Globus pallidus (tissue), 1 donor: ENCODE results near the gene TMCC1.
"Not testable (repeated sequence)": the region's sequence is repeated elsewhere in the genome, so short reads cannot be mapped to it uniquely, and the experiment has no call there.

Source experiments
- DNase-seq: peaks from one replicate; pipeline ENCODE4 v3.0.0-alpha.2; 2015; ENCODE audit warnings: low spot score

TMCC1 gene

DNA sequence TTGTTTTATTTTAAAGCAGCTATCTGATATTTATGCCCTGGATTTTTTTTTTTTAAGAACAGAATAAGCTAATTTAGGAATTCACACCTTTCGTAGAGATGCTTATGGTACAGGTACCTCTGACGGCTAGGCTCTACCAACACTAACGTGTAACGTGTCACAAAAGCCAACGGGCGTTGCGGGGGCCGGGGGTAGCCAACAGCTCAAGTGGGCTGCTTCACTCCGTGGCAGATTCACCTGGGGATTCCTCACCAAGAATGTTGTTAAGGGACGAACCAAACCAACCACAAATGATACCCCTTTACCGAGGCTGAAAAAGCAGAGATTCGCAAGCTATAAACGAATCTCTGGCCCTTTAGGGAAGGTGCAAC, 1.0 kb downstream of the TMCC1 start:
- DNase-seq = no peak

DNA sequence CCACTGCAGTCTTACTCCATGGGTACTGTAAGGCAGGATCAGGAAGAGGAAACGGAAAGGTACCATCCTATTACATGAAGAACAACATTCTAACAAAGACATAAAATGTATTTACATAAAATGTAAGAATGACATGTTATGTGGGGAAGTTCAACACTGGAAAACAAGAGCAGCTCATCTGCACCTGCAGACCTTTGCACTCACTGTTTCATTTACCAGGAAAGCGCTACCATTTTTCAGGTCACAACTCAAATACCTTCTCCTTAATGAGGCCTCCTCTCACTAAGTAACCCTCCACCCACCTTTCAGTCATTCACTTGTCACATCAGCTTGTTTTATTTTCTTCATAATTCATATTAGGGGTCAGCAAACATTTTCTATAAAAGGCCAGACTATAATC, 2.6 kb downstream of the TMCC1 start:
- no peak for DNase-seq

DNA sequence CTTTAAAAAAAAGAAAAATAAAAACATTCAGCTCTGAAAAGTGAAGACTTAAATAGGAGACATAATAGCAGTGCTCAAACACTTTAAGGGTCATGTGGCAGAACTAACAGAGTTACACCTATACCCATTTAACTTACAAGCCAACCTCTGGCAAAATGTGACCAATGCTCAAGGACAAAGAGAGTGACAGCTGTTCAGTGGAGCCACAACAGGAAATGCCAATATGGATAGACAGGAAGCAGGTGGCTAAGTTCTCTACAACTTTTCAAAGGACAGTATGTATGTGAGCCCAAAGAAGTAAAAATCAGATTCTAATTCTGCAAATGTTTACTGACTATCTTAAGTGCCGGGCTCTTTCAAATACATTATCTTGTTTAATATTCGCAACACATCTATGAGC, 3.4 kb downstream of the TMCC1 start:
- no peak for DNase-seq

DNA sequence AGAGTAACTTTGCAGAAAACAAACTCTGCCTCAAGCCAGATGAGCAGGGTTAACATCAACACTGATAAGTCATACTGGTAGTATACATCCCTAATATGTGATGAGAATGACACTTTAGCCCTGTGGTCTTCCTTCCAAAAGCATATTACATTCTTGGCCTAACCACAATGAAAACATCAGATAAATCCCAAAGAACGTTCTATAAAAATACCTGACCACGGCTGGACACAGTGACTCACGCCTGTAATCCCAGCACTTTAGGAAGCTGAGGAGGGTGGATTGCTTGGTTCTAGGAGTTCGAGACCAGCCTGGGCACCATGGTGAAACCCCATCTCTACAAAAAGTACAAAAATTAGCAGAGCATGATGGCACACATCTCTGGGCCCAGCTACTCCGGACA, 4.7 kb downstream of the TMCC1 start:
- DNase-seq = no peak

DNA sequence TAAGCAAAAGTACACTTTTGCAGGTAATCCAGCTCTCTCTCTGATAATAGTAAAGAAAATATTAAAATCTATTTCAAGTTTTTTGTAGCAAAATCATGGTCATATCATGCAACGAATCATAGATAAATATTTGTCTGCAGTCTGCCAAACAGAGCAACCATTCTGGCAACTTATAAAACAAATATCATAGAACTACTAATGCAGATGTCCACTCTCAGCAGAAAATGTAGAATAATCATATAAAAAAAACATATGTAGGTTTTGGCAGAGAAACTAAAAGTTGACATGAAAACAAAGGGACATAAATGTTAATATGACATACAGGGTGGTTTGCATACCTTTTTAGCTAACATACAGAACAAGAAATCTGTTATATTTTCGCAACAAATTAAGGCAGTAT, 12.2 kb downstream of the TMCC1 start:
- DNase-seq = no peak

DNA sequence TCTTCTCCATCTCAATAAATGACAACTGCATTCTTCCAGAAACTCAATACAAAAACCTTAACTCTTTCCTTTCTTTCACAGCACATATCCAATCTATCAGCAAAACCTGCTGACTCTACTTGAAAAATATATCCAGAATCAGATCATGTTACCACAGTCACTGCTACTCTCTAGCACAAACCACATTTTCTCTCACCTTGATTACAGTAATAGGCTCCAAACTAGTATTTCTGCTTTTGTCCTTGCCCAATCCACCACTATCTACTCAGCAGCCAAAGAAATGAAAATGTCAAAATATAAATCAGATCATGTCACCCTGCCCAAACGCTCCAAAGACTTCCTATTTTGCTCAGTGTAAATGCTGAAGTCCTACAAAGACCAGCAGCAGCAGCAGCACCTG, 15.2 kb downstream of the TMCC1 start:
- DNase-seq = no peak

DNA sequence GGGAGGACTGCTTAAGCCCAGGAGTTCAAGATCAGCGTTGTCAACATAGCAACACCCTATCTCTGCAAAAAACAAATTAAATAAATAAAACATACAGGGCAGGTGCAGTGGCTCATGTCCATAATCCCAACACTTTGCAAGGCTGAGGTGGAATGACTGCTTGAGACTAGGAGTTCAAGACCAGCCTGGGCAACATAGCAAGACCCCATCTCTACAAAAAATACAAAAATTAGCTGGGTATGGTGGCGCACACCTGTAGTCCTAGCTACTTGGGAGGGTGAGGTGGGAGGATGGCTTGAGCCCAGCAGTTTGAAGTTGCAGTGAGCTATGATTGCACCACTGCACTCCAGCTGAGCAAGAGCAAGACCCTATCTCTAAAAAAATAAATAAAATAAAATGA, 19.0 kb downstream of the TMCC1 start:
- DNase-seq = not testable (repeated sequence)

DNA sequence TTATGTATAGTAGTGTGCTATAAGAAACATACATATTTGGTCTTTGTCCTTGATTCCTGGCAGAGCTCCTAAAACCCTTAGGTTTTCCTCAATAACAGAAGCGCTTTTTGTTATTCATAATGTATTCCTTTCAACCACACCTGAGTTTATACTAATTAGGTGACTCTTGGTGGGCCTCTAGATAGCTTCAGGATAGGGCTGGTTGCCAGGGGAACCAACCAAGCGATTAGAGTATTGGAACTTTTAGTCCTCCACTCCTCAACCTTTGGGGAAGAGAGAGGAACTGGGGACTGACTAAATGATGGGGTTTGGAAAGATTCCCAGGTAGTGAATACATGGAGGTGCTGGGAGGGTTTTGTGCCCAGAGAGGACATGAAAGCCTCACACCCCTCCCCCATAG, 24.6 kb downstream of the TMCC1 start:
- DNase-seq = no peak

DNA sequence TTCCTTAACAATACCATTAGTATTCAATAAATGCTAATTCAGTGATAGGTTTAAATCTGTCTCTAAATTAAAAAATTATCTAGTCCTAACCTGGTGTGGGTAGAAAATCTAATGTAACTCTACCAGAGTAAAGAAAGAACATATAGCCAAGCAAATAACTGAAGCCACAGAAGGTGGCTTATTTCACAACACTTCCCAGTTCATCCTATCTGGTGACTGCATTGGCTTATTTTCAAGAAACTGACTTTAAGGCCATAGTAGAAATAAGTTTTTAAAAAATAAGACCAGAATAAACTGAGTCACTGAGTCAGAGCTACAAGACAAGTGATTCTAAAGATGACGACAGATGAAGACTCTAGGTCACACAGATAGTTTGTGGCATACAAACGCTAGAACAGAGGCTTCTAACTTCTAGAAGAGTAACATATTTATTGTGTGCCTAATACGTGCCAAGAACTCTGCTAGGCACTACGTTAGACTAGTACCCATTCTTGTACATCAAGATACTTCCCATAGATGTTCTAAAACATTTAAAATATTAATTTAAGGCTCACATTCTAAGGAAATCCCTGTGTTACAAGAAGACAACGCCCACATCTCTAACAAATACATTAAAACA, 25.9 kb downstream of the TMCC1 start:
- no peak for DNase-seq

DNA sequence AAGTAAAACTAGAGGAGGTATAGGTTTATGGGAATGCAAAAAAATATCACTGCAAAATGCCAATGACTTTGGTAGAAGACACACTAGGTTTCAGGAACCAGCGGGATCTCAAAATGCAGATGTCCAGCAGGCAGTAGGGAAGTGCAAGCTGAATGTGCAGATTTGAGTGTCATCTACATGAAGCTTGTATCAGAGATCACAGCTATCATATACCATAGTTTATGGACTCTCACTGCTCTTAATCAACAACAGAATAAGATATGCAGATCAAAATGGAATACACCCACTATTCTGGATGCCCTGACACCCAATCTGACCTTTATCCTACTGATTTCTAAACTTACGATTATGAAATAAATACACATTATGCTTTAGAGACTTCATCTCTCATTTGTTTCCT, 27.7 kb downstream of the TMCC1 start:
- DNase-seq = no peak

DNA sequence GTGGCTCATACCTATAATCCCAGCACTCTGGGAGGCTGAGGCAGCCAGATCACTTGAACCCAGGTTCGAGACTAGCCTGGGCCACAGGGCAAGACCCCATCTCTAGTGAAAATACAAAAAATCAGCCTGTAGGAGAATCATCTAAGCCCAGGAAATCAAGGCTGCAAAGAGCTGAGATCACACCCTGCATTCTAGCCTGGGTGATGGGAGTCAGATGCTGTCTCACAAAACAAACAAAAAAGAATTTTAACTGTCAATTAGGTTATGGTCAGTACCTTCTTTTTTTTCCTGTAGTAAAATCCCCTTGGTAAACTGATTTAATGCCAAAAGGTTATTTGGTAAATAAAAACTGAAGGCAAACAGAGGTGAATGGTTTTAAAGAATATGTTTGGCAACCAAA, 29.0 kb downstream of the TMCC1 start:
- DNase-seq = no peak

DNA sequence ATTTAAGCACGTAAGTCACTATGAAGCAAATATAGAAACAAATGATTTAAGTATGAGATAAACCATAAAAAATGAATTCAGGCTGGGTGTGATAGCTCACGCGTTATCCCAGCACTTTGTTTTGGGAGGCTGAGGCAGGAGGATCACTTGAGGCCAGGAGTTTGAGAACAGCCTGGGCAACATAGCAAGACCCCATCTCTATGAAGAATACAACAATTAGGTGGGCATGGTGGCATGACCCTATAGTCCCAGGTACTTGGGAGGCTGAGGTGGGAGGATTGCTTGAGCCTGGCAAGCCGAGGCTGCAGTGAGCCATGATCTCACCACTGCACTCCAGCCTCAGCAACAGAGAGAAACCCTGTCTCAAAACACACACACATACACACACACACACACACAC, 34.2 kb downstream of the TMCC1 start:
- DNase-seq = no peak

DNA sequence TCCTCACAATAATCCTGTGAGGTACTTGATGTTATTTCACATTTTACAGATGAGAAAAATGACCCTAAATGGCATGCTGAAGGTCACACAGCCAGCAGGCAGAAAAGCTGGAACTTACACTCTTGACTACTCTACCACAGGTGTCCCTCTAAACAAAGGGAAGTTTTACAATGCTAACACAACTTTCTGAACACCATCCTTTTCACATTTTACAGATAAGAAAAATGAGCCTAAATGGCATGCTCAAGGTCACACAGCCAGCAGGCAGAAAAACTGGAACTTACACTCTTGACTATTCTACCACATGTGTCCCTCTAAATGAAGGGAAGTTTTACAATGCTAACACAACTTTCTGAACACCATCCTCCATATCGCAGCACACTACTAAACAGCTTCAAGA, 35.6 kb downstream of the TMCC1 start:
- no peak for DNase-seq

DNA sequence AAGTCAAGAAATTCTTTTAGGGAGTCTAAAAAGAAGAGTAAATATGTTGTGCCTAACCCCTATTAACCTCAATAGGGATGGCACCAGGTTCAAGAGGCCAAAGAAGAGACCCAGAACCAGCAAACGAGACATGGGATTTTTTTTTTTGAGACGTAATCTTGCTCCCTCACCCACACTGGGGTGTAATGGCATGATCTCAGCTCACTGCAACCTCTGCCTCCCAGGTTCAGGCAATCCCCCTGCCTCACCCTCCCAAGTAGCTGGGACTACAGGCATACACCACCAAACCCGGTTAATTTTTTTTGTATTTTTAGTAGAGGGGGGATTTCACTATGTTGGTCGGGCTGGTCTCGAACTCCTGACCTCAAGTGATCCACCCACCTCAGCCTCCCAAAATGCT, 36.7 kb downstream of the TMCC1 start:
- DNase-seq = not testable (repeated sequence)

DNA sequence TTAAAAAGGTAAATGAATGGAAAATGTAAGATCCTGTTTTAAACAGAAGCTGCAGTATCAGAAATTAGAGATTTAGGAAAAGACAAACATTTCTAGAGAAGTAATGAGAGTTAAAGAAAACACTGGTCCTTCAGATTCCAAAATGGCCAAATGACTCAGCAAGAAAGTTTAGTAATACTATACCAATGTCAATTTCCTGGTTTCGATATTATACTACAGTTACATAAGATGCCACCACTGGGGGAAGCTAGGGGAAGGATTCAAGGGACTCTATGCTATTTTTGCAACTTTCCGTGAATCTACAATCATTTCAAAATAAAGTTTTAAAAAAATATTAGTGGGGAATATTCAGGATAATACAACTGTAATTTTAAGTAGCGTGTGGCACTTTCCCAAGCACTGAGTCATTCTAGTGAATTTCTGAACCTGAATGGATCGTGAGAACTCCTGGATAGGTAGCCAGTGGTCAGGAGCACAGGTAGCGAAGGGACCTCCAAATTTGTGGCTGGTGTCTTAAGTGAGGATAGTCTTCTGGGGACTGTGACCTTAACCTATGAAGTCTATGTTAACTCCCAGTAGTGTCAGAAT, 37.6 kb downstream of the TMCC1 start:
- no peak for DNase-seq

DNA sequence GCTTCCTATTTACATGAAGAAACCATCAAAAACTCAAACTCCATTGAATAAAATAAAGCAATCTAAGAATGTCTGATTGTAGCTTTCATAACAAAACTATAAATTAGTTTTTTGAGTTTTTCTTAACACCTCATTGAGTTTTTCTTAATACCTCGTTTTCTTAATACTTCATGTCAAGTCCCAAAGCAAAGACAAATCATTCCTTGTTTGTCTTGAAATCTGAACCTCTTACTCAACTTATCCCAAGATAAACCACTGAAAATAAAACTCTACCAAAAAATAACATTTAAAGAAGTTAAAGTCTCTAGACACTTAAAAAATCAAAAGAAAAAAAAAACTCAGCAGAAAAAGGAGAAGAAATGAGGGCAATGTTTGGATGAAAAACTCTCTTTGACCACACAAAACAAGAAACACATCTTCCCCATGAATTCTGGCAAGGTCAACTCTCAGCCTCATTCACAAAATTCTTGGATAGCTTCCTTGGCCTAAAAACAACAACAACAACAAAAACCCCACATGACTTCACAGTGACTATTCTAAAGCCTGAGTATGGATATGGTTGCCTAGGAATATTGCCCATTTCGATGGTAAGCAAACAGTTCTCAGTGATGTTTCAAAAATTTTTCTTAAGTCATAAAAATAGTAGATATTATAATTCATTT, 38.2 kb downstream of the TMCC1 start:
- DNase-seq = peak; percentile 85

DNA sequence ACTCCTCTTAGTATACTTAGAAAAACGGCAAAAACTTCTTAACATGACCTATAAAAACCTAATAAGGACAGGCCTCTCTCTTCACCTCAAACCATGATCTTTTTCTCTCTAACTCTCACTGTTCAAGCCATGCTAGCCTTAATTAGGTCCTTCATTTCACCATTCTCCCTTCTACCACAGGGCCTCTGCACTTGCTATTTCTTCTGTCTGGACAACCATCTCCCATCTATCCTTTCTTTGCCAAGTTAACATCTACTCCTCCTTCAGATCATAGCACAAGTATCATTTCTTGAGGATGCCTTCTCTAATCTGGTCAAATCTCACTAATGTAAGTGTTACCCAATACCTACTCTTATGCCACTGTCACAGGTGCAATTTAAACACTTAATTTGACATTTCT, 39.1 kb downstream of the TMCC1 start:
- no peak for DNase-seq

DNA sequence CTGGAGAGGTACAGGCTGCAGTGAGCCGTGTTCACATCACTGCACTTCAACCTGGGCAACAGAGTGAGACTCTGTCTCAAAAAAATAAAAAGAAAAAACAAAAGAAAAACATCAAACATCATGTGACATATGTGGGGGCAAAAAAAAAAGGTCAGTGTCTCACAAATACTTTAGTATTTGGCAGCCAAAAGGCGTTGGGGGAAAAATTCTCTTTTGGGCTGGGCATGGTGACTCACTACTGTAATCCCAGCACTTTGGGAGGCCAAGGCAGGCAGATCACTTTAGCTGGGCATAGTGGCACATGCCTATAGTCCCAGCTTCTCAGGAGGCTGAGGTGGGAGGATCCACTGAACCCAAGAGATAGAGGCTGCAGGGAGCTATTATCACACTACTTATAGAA, 47.6 kb downstream of the TMCC1 start:
- no peak for DNase-seq

DNA sequence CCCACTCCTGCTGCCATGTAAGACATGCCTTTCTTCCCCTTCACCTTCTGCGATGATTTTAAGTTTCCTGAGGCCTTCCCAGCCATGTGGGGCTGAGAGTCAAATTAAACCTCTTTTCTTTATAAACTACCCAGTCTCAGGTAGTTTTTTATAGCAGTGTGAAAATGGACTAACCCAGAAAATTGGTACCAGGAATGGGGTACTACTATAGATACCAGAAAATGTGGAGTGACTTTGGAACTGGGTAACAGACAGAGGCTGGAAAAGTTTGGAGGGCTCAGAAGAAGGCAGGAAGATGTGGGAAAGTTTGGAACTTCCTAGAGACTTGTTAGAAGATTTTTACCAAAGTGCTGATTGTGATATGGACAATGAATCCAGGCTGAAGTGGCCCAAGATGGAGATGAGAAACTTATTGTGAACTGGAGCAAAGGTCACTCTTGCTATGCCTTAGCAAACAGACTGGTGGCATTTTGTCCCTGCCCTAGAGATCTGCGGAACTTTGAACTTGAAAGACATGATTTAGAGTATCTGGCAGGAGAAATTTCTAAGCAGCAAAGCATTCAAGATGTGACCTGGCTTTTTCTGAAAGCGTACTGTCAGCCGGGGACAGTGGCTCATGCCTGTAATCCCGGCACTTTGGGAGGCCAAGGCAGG, 52.7 kb downstream of the TMCC1 start:
- DNase-seq = no peak

DNA sequence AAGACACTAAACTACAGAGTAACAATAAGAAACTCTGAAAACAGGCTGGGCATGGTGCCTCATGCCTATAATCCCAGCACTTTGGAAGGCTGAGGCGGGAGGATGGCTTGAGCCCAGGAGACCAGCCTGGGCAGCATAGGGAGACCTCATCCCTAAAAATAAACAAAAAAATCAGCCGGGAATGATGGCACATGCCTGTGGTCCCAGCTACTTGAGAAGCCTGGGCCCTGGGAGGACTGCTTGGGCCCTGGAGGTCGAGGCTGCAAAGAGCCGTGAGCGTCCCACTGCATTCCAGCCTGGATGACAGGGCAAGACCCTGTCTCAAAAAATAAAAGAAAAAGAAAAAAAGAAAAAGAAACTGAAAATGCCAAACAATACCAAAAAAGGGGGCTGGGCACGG, 55.4 kb downstream of the TMCC1 start:
- DNase-seq = no peak

DNA sequence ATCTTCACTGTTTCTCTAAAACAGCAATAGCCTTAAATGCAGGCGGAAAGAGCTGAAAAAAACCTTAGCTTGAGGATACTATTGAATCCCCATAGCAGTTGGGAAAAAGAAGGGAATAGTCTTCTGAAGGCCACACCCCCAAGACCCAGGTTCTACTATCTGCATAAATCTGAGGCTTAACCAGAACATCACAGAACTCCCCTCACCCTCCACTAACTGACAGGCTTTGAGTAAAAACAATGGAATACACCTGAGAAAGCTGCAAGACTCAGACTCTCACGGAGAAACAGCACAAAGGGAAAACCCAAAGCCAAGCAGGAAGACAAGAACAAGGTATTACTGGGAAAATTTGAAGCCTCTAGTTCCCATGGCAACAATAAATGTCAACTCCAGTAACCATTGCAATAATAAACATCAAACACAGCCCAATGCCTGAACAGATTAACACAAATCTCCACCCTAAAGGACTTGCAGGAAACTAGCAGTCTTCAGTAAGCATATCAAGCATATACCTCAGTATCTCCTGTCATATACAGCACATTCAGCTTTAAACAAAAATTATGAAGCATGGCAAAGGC, 56.4 kb downstream of the TMCC1 start:
- no peak for DNase-seq

DNA sequence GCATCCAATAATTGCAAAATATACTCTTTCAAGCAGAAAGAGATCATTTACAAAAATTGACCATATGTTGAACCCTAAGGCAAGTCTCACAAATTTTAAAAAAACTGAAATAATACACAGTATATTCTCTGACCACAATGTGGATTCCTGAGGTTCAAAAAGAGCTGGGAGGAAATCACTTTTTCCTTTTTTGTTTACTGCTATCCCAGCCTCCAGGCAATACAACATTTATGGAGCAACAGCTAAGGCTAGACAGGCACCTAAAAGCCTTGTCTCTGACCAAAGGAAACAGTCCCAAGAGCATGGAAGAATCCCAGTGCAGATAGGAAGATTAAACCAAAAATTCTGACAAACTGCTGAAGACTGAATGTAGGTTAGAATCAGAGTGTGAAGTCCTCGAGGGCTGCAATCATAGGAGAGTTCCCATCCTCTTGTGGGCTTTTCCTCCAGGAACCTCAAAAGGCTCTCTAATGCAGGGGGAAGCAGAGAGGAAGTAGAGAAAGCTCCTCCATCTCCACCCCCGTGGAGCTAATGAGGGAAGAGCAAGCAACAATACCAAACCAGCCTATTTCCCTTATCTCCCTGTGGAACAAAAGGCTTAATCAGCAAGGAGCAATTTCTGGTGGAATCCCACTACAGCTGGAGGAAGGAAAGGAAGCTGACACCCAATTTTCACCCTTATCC, 57.0 kb downstream of the TMCC1 start:
- no peak for DNase-seq

DNA sequence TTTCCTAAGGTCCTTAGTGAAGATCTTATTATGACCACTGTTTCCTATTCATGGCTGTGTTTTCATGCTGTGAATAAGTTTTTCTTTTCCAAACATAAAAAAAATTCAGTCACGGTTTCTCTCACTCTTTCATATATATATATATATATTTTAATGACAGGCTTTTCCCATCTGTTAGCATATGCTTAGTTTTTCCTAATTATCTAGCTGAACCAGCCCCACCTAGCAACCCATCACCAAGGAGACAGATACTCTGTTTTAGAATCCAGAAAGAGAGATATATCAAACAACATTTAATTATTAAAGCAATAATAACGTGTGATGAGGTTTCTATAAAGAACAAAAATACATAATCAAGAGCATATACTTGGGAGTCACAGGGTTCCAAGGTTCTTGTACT, 58.3 kb downstream of the TMCC1 start:
- no peak for DNase-seq
